ENCODE measurements around the gene COX4I1. TPM values are rescaled to one million over a fixed set of nuclear protein-coding genes. Genes with fewer than 3 reads are reported as not detected.
"Not testable (repeated sequence)": the region's sequence is repeated elsewhere in the genome, so short reads cannot be mapped to it uniquely, and the experiment has no call there.

The COX4I1 gene
- polyA plus RNA-seq, 12 donors = 296 to 370 (median 354) TPM; not detected in 1

- DNase-seq = no peak
Observed at GRCh38 chr16:85836706-85837582, 37.4 kb downstream of the COX4I1 start.

- DNase-seq = not testable (repeated sequence)
Observed at GRCh38 chr16:85837654-85838053, 38.2 kb downstream of the COX4I1 start.

DNA sequence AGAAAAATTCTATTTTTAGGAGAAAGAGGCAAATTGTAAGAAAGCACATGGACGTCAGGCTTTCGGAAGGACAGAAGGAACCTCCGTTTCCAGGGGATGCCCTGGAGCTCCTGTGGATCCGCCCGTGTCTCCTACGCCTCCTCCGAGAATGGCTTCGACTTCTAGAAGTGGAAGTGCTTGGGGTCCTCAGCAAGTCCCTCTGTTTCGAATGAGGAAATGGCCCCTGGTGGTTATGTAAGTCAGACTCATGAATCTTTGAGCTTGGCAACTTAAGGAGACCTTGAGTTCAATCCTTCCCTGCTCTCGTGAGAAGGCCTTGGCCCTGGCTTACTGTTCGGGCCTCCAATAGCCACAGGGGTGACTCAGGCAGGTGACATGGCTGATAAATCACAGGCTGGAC, 38.9 kb downstream of the COX4I1 start:
- no peak for DNase-seq

- DNase-seq = no peak
Observed at GRCh38 chr16:85838876-85839585, 39.5 kb downstream of the COX4I1 start.

DNA sequence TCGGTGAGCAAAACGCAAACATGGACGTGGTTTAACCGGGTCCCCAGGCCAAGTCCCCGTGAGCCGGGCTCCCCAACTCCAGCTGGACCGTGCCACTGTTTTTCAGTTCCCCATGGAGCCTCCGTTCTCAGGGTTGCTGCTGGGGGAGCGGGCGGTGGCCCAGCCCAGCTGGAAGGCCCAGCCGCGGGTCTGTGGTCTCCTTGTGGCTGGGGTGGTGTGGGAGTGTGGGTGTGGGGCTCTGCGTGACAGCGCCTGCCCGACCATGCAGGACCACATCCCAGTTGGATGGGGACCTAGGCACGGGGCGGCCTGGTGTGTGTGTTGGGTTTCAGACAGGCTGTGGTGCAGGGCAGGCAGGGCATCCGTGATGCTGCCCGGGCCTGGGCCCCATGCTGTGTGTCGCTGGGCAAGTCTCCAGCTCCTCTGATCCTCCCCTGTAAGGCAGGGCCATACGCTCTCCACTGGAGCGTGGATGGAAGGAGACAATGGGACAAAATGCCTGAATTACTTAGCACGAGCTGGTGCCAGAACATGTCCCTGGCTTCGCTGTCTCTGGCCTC, 40.3 kb downstream of the COX4I1 start:
- DNase-seq = no peak

DNA sequence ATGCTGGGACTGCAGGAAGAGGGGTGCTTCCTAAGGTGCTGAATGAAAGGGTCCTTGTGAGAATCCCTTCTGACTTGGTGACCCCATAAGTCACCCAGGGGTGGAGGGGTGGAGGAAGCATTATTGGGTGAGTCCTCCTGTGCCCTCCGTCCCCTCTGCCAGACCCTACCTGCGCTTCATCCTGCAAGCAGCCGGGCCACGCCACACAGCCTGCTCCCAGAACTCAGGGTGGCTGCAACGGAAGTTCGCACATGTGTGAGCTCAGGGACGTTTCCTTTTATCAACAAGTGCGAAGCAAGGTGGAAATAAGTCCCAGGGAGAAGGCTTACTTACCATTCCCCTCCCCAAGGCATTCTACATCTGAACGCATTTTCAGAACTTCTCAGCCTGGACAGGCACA, 40.9 kb downstream of the COX4I1 start:
- DNase-seq = no peak

DNA sequence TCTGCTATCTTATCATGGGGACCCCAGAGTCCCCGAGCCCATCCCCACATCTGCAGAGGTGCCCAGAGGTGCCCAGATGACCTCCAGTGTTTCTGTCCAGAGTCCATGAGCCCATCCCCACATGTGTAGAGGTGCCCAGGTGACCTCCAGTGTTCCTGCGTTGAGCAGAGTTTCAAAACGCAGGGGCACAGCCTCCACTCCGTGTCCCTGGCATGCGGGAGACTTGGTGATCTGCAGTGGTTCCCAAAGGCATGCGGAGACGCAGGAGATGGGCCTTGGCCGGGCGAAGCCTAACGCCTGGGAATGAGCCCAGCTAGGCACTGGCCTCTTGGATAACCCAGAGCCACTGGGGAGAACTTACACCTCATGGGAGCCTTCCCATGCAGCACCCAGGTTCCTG, 41.3 kb downstream of the COX4I1 start:
- DNase-seq = no peak

DNA sequence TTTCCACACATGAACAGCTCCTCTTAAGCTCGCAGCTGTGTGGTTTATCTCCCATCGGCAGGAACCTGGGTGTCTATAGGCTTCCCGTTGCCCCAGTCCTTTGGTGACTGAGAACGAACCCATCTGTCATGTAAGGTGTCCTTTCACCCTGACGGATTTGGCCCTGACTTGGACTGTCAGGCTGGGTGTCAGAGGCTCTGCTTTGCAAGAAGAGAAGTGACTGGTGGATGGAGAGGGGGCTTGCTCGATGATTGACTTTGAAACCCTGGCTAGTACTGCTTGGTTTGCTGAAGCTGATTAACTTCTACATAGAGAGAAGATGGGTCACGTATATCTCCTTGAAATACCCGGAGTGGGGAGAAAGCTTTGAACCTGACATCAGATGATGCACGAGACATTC, 42.9 kb downstream of the COX4I1 start:
- no peak for DNase-seq

DNA sequence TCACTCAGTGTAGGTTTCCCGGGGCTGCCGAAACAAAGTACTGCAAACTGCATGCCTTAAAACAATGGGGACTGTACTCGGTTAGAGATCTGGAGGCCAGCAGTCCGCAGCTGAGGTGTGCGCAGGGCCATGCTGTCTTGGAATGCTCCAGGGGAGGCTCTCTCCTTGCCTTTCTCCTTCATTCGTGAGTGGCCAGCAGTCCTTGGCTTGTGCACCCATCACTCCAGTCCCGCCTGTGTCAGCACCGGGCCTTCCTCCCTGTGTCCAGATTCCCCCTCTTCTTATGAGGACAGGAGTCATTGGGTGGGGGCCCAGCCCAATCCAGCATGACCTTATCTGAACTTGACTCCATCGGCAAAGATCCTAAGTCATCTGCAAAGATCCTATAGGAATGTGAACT, 43.4 kb downstream of the COX4I1 start:
- no peak for DNase-seq

GRCh38 chr16:85843471-85844168, 44.1 kb downstream of the COX4I1 start:
- no peak for DNase-seq

- no peak for DNase-seq
Observed at GRCh38 chr16:85844169-85844481, 44.6 kb downstream of the COX4I1 start.

- DNase-seq = no peak
Observed at GRCh38 chr16:85844786-85845185, 45.3 kb downstream of the COX4I1 start.

- no peak for DNase-seq
Observed at GRCh38 chr16:85845266-85845665, 45.8 kb downstream of the COX4I1 start.

DNA sequence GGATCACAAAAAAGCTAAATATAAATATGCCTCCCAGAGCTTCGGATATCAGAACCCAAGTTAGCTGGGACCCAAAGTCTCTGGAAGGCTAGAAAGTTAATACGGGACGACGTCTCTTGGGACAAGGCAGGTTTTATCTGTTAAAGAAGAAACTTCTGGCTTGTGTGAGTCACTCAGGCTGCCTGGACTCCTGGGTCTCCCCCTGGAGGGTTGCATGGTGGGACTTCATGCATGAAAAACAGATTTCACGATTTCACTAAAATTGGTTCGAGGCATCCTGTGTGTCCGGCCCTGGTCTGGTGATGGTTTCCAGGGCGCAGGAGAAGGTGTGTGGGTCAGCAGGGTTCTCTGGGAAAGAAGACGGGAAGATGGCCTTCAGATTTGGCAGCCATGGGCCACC, 47.0 kb downstream of the COX4I1 start:
- DNase-seq = no peak

DNA sequence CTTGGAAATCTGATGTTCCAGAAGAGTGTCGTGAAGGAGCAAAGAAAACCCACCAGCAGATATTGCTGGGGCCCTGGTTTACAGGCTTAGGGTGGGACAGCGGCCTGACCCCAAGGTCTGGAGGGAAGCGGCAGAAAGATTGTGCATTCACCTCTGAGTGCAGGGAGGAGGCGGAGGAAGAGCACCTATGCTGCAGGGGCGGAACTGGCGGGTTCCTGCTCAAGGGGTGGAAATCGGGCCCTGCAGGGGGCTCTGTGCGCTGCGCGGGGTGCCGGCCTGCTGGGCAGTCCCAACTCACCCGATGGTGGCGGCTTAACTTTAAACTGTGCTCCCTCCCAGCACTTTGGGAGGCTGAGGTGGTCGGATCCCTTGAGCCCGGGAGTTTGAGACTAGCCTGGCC, 47.5 kb downstream of the COX4I1 start:
- DNase-seq = no peak

- no peak for DNase-seq
Observed at GRCh38 chr16:85847681-85848601, 48.4 kb downstream of the COX4I1 start.

DNA sequence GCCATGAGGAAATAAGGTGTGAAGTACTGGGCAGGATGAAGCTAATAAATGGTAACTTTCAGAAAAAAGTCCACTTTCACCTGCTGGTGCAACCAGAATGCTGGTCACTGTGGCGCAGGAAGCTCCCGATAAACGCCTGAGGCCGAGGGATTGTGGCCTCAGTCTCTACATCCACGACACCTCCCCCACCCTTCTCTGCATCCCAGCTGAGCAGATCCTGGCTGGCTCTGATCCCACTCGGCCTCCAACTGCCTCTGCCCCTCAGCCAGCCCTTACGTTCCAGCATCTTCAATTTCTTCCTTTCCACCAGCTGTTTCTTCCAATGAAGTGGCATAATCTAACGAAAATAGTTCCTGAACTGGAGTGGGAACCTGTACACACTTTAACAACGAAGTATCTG, 49.5 kb downstream of the COX4I1 start:
- no peak for DNase-seq

DNA sequence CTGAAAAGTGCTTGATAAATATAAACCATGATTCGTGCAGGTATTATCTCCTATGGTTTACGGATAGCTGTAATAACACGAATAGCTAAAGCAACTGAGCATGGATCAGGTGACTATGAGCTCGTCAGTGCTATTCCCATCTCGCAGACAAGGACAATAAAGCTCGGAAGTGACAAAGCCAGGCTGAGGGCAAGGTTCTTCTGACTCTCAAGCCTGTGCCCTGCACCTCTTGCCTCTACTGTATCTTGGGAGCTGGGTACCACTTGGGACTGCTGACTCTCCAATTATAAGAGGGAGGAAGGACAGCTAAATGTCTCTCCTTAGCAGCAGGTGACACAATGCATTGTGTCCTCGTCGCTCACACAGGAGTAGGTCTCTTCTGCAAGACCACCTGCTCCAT, 49.9 kb downstream of the COX4I1 start:
- DNase-seq = no peak

- DNase-seq = no peak
Observed at GRCh38 chr16:85850344-85850880, 50.9 kb downstream of the COX4I1 start.

DNA sequence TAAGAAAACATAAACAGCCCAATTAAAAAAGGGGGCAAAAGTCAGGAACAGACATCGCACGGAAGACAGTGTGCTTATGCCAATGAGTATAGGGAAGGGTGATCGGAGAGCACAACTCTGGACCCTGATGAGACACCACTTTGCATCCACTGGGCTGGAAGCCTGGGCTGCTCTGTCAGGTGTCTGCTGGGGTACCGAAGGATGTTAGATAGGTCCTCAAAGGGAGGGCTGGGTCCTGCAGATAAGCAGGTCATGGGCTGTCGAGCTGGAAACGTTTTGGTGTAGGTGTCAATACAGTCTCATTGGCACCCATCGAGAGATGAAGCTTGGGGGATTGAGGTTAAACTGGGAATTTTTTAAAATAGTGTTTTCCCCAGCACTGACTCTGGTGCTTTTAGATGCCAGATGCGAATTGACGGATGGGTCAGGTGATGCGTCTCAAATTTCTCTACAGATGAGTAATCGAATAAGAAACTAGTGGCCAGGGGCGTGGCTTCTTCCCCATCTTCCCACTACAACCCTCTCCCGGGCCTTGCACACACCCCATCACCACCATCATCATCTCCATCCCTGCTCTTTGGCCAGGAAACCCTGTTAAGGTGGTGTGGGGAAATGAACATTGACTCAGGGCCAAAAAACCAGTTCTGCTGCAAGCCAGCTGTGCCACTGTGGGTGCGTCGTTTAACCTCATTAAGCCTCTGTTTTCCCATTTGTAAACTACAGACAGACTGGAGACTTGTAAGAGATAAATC, 51.7 kb downstream of the COX4I1 start:
- no peak for DNase-seq

All from muscle of arm (tissue), 12 donors.